ENCODE data around the gene CFHR4.

DNA sequence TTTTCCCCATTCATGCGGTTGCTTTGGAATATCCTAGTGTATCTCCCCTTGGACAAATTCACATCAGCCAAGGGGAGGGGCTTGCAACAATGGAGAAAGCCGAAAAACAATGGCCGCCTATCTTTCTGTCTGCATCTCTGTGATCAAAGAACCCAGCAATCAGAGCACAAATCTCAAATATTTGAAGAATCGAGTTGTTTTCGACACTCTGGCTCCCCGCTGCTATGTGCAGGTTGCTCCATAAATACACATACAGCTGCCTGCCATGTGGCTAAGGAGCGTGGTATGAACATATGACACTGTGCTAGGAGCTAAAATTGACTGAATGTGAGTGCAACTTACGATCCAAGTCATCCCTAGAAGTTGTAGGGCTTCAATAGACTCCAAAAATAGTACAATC lies 8.5 kb downstream of the CFHR4 start:
- TF ChIP-seq, protein P1, sequence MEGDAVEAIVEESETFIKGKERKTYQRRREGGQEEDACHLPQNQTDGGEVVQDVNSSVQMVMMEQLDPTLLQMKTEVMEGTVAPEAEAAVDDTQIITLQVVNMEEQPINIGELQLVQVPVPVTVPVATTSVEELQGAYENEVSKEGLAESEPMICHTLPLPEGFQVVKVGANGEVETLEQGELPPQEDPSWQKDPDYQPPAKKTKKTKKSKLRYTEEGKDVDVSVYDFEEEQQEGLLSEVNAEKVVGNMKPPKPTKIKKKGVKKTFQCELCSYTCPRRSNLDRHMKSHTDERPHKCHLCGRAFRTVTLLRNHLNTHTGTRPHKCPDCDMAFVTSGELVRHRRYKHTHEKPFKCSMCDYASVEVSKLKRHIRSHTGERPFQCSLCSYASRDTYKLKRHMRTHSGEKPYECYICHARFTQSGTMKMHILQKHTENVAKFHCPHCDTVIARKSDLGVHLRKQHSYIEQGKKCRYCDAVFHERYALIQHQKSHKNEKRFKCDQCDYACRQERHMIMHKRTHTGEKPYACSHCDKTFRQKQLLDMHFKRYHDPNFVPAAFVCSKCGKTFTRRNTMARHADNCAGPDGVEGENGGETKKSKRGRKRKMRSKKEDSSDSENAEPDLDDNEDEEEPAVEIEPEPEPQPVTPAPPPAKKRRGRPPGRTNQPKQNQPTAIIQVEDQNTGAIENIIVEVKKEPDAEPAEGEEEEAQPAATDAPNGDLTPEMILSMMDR (IDR thresholded peaks at IDR 0.05; ENCODE audit: poor library complexity): no peak
- no peak for TF ChIP-seq EZH2phosphoT487 (IDR thresholded peaks at IDR 0.05; ENCODE audit: low read depth, severe bottlenecking, unreplicated experiment)
- no peak for TF ChIP-seq EZH2 (IDR thresholded peaks at IDR 0.05; ENCODE audit: borderline replicate concordance)
